Tibial nerve (tissue), 4 donors: ENCODE measurements around the gene TMEM109. TPM values are rescaled to one million over a fixed set of nuclear protein-coding genes. Genes with fewer than 3 reads are reported as not detected.

Experiments used
- DNase-seq, 2 donors: peaks; one replicate each; pipeline ENCODE4 v3.0.0-alpha.2; 2019; ENCODE audit warnings: low spot score in 2 of 2
- H3K27ac ChIP-seq, 4 donors: fragments of 200-600 bp; sonication (generic) in 3 of 4; one replicate each; pipeline ENCODE4 v1.5.1; 2017 to 2019; ENCODE audit warnings: mild to moderate bottlenecking in 1 of 4
- H3K27me3 ChIP-seq, 2 donors: fragments of 200-600 bp; sonication (generic) in 1 of 2; one replicate each; pipeline versions ENCODE4 v1.5.1 to v1.6.0; 2017 to 2019
- H3K36me3 ChIP-seq, 3 donors: fragments of 200-600 bp; sonication (generic); one replicate each; pipeline ENCODE4 v1.5.1; 2018 to 2019
- H3K4me1 ChIP-seq, 4 donors: fragments of 200-600 bp; sonication (generic) in 3 of 4; one replicate each; pipeline ENCODE4 v1.5.1; 2017 to 2019
- H3K4me3 ChIP-seq, 4 donors: fragments of 200-600 bp; sonication (generic) in 3 of 4; one replicate each; pipeline ENCODE4 v1.5.1; 2017 to 2019; ENCODE audit warnings: mild to moderate bottlenecking in 1 of 4, moderate library complexity in 1 of 4
- H3K9me3 ChIP-seq, 4 donors: fragments of 200-600 bp; sonication (generic) in 3 of 4; one replicate each; pipeline ENCODE4 v1.5.1; 2017 to 2019
- CTCF ChIP-seq, 5 experiments: fragments of 200-600 bp in 3 of 5; fragments of 450-650 bp in 2 of 5; sonication (generic) in 3 of 5; IDR thresholded peaks; one replicate each; pipeline ENCODE4 v1.5.1; 2016 to 2019; ENCODE audit warnings: antibody characterized with exemption in 5 of 5, mild to moderate bottlenecking in 3 of 5, moderate library complexity in 2 of 5
- EP300 ChIP-seq, 2 donors: sonication (generic); formaldehyde crosslinking; IDR thresholded peaks; one replicate each; pipeline ENCODE4 v1.6.1; 2017; ENCODE audit warnings: antibody characterized with exemption in 2 of 2, mild to moderate bottlenecking in 1 of 2
- POLR2A ChIP-seq, 2 donors: fragments of 450-650 bp; IDR thresholded peaks; one replicate each; pipeline ENCODE4 v1.6.1; 2017; ENCODE audit warnings: antibody characterized with exemption in 2 of 2, mild to moderate bottlenecking in 2 of 2, moderate library complexity in 2 of 2
- WGBS, 2 donors: methylation state at CpG; one replicate each; pipeline ENCODE4 v1.1.5; 2018; 5-methylcytosine and 5-hydroxymethylcytosine counted together
- total RNA-seq, 4 donors: library from RNA; depleted of rRNA; stranded (reverse); fragments of >200 nt; gene quantifications; one replicate each; pipeline ENCODE4 v1.1.0, GENCODE V29; 2016

TMEM109 gene
- total RNA-seq, 4 donors from 2014 or later: 173 to 300 (median 197) TPM

- WGBS, 2 donors: 75 to 81% methylated on average over 9 to 10 of the region's 10 CpGs
- Histone ChIP-seq H3K4me1 (peaks cover 0 to 24% (median 0%) of the 10 kb centered on the region in 4 donors), H3K27ac (no peak overlapping the region), H3K36me3 (no peaks in the 10 kb centered on the region), H3K9me3 (no peaks in the 10 kb centered on the region), H3K4me3 (no peak overlapping the region), H3K27me3 (no peaks in the 10 kb centered on the region)
- DNase-seq: no peak
- TF ChIP-seq CTCF (IDR thresholded peaks at IDR 0.05): no peak
- no peak for TF ChIP-seq EP300 (IDR thresholded peaks at IDR 0.05)
- no peak for TF ChIP-seq POLR2A (IDR thresholded peaks at IDR 0.05)
These were observed 45.1 kb upstream of the TMEM109 start for GRCh38 chr11:60868682-60869450.

- Histone ChIP-seq H3K27ac (no peak overlapping the region), H3K27me3 (no peaks in the 10 kb centered on the region), H3K36me3 (peaks cover 0 to 2% (median 0%) of the 10 kb centered on the region in 3 donors), H3K4me1 (peaks cover 0 to 27% (median 0%) of the 10 kb centered on the region in 4 donors), H3K4me3 (no peak overlapping the region), H3K9me3 (no peaks in the 10 kb centered on the region)
- TF ChIP-seq EP300 (IDR thresholded peaks at IDR 0.05): no peak
- TF ChIP-seq CTCF (IDR thresholded peaks at IDR 0.05): no peak
- no peak for TF ChIP-seq POLR2A (IDR thresholded peaks at IDR 0.05)
- 90 to 95% methylated on average over 7 of the region's 7 CpGs for WGBS, 2 donors
- DNase-seq: no peak
These were observed 44.5 kb upstream of the TMEM109 start for GRCh38 chr11:60869451-60869825.

GRCh38 chr11:60870276-60870675 lies 43.7 kb upstream of the TMEM109 start:
- Histone ChIP-seq H3K4me3 (no peak overlapping the region), H3K9me3 (no peaks in the 10 kb centered on the region), H3K4me1 (peaks cover 0 to 31% (median 0%) of the 10 kb centered on the region in 4 donors), H3K27ac (no peak overlapping the region), H3K27me3 (no peaks in the 10 kb centered on the region), H3K36me3 (peaks cover 0 to 10% (median 0%) of the 10 kb centered on the region in 3 donors)
- DNase-seq: no peak
- 69 to 72% methylated on average over 3 of the region's 3 CpGs for WGBS, 2 donors
- TF ChIP-seq CTCF (IDR thresholded peaks at IDR 0.05): no peak
- no peak for TF ChIP-seq EP300 (IDR thresholded peaks at IDR 0.05)
- TF ChIP-seq POLR2A (IDR thresholded peaks at IDR 0.05): no peak

- WGBS, 2 donors: 83 to 85% methylated on average over 13 of the region's 13 CpGs
- no peak for TF ChIP-seq POLR2A (IDR thresholded peaks at IDR 0.05)
- TF ChIP-seq CTCF (IDR thresholded peaks at IDR 0.05): no peak
- no peak for TF ChIP-seq EP300 (IDR thresholded peaks at IDR 0.05)
These were observed 43.1 kb upstream of the TMEM109 start for GRCh38 chr11:60870733-60871377.

More at GRCh38 chr11:60870733-60871377, 43.1 kb upstream of the TMEM109 start:
- H3K27ac ChIP-seq: no peak overlapping the region
- peaks cover 0 to 16% (median 0%) of the 10 kb centered on the region in 3 donors for H3K36me3 ChIP-seq
- DNase-seq: no peak
- H3K9me3 ChIP-seq: no peaks in the 10 kb centered on the region
- peaks cover 0 to 31% (median 0%) of the 10 kb centered on the region in 4 donors for H3K4me1 ChIP-seq
- H3K27me3 ChIP-seq: no peaks in the 10 kb centered on the region
- H3K4me3 ChIP-seq: no peak overlapping the region
